Liver (tissue), 9 donors: ENCODE results near the gene MRPL44. TPM values are rescaled to one million over a fixed set of nuclear protein-coding genes. Genes with fewer than 3 reads are reported as not detected.

Experiments used
- DNase-seq: peaks from one replicate; pipeline ENCODE4 v3.0.0-alpha.2; 2017; ENCODE audit warnings: low spot score
- H3K27ac ChIP-seq, 2 donors: one replicate each; pipeline ENCODE4 v1.7.0; 2013; ENCODE audit warnings: inconsistent platforms in 2 of 2, low read length in 2 of 2, control low read depth in 1 of 2, low read depth in 1 of 2, mild to moderate bottlenecking in 1 of 2
- H3K27me3 ChIP-seq, 4 donors: one replicate each; pipeline versions ENCODE4 v1.6.1 to v1.7.0; 2013; ENCODE audit warnings: low read length in 3 of 4, inconsistent platforms in 1 of 4, mild to moderate bottlenecking in 1 of 4, moderate library complexity in 1 of 4; ENCODE audit not compliant: control insufficient read depth in 4 of 4, insufficient read depth in 4 of 4
- H3K36me3 ChIP-seq, 4 donors: one replicate each; pipeline versions ENCODE4 v1.6.1 to v1.7.0; 2013; ENCODE audit warnings: low read length in 3 of 4, mild to moderate bottlenecking in 3 of 4, low read depth in 1 of 4, moderate library complexity in 1 of 4; ENCODE audit not compliant: control insufficient read depth in 4 of 4, insufficient read depth in 3 of 4
- H3K4me1 ChIP-seq, 4 donors: one replicate each; pipeline versions ENCODE4 v1.6.1 to v1.7.0; 2013; ENCODE audit warnings: low read length in 3 of 4, mild to moderate bottlenecking in 3 of 4, moderate library complexity in 1 of 4; ENCODE audit not compliant: control insufficient read depth in 4 of 4, insufficient read depth in 4 of 4
- H3K4me3 ChIP-seq, 3 donors: one replicate each; pipeline versions ENCODE4 v1.6.1 to v1.7.0; 2013; ENCODE audit warnings: low read length in 3 of 3, control low read depth in 1 of 3, low read depth in 1 of 3, mild to moderate bottlenecking in 1 of 3
- H3K9ac ChIP-seq, 2 donors: one replicate each; pipeline ENCODE4 v1.7.0; 2013; ENCODE audit warnings: low read length in 2 of 2, mild to moderate bottlenecking in 2 of 2, moderate library complexity in 2 of 2, control low read depth in 1 of 2, low read depth in 1 of 2
- H3K9me3 ChIP-seq, 4 donors: one replicate each; pipeline versions ENCODE4 v1.6.1 to v1.7.0; 2013; ENCODE audit warnings: low read length in 3 of 4; ENCODE audit not compliant: control insufficient read depth in 4 of 4
- CTCF ChIP-seq: fragments of 150-350 bp; IDR thresholded peaks from 2 replicates; pipeline ENCODE4 v1.5.1; 2017; ENCODE audit warnings: improper control_type of control experiment, low read depth, low read length; ENCODE audit not compliant: missing input control
- EGR1 ChIP-seq, 2 donors: IDR thresholded peaks; 2 replicates each; pipeline ENCODE4 v1.6.1; 2016 to 2018; ENCODE audit warnings: antibody characterized with exemption in 2 of 2, low read depth in 2 of 2
- FOXA1 ChIP-seq: IDR thresholded peaks from 2 replicates; pipeline ENCODE4 v1.6.1; 2016; ENCODE audit warnings: antibody characterized with exemption
- FOXA2 ChIP-seq: IDR thresholded peaks from 2 replicates; pipeline ENCODE4 v1.6.1; 2016; ENCODE audit warnings: antibody characterized with exemption
- GABPA ChIP-seq, 2 donors: IDR thresholded peaks in 1 of 2; conservative IDR thresholded peaks in 1 of 2; 2 replicates each; pipeline ENCODE4 v1.6.1; 2016; ENCODE audit warnings: antibody characterized with exemption in 2 of 2, mild to moderate bottlenecking in 1 of 2, moderate library complexity in 1 of 2
- HNF4A ChIP-seq, 2 donors: conservative IDR thresholded peaks; 2 replicates each; pipeline ENCODE4 v1.6.1; 2016; ENCODE audit warnings: antibody characterized with exemption in 2 of 2, mild to moderate bottlenecking in 2 of 2
- HNF4G ChIP-seq: IDR thresholded peaks from 2 replicates; pipeline ENCODE4 v1.6.1; 2016; ENCODE audit warnings: antibody characterized with exemption
- JUND ChIP-seq, 2 donors: IDR thresholded peaks; 2 replicates each; pipeline ENCODE4 v1.6.1; 2016; ENCODE audit warnings: antibody characterized with exemption in 2 of 2
- MAX ChIP-seq: IDR thresholded peaks from 2 replicates; pipeline ENCODE4 v1.6.1; 2016; ENCODE audit warnings: antibody characterized with exemption
- NR2F2 ChIP-seq: IDR thresholded peaks from 2 replicates; pipeline ENCODE4 v1.6.1; 2016; ENCODE audit warnings: antibody characterized with exemption
- RAD21 ChIP-seq, 2 donors: IDR thresholded peaks; 2 replicates each; pipeline ENCODE4 v1.6.1; 2016; ENCODE audit warnings: antibody characterized with exemption in 2 of 2, mild to moderate bottlenecking in 2 of 2
- REST ChIP-seq: IDR thresholded peaks from 2 replicates; pipeline ENCODE4 v1.6.1; 2016; ENCODE audit warnings: antibody characterized with exemption, mild to moderate bottlenecking
- RXRA ChIP-seq, 2 donors: IDR thresholded peaks; 2 replicates each; pipeline ENCODE4 v1.6.1; 2017 to 2018; ENCODE audit warnings: antibody characterized with exemption in 2 of 2, mild to moderate bottlenecking in 1 of 2
- SP1 ChIP-seq: IDR thresholded peaks from 2 replicates; pipeline ENCODE4 v1.6.1; 2018; ENCODE audit warnings: antibody characterized with exemption, mild to moderate bottlenecking
- TAF1 ChIP-seq: conservative IDR thresholded peaks from 2 replicates; pipeline ENCODE4 v1.6.1; 2016; ENCODE audit warnings: antibody characterized with exemption, mild to moderate bottlenecking
- YY1 ChIP-seq: IDR thresholded peaks from 2 replicates; pipeline ENCODE4 v1.6.1; 2016; ENCODE audit warnings: antibody characterized with exemption, mild to moderate bottlenecking
- ZBTB33 ChIP-seq: IDR thresholded peaks from 2 replicates; pipeline ENCODE4 v1.6.1; 2016; ENCODE audit warnings: antibody characterized with exemption
- WGBS: extraction: QIAGEN DNeasy Blood & Tissue Kit; methylation state at CpG from one replicate; pipeline ENCODE4 v1.1.7; 2013; 5-methylcytosine and 5-hydroxymethylcytosine counted together
- polyA plus RNA-seq, 2 donors: library from polyadenylated mRNA; stranded (reverse) in 1 of 2; unstranded in 1 of 2; fragments of 200-250 nt in 1 of 2; fragments of >200 nt in 1 of 2; fragmentation: Nextera tagmentation in 1 of 2; extraction: Ambion mirVana in 1 of 2; gene quantifications; one replicate each; pipeline versions ENCODE4 v1.2.1 to v1.2.3, GENCODE V29; 2013 to 2015
- total RNA-seq, 2 donors: library from RNA; depleted of rRNA; stranded (reverse); fragments of >200 nt; gene quantifications; one replicate each; pipeline ENCODE4 v1.2.3, GENCODE V29; 2014
- TF ChIP-seq, protein P1 (sequence below): IDR thresholded peaks from 2 replicates; pipeline ENCODE4 v1.6.1; 2016; ENCODE audit warnings: antibody characterized with exemption
- donor health status: healthy.
- donor health status: healthy.
- donor health status: healthy.
- donor health status: healthy.
- donor health status: healthy.

Gene MRPL44
- total and polyA plus RNA-seq, 4 donors, result 19.0 to 27.8 (median 23.8) TPM

- TF ChIP-seq ZBTB33 (no peak), FOXA1 (no peak), HNF4A (conservative IDR thresholded peaks at IDR 0.05) (no peak), FOXA2 (no peak), RAD21 (IDR thresholded peaks at IDR 0.05) (no peak)
These were observed 11.5 kb upstream of the MRPL44 start (continued) for GRCh38 chr2:223945755-223946154.

DNA sequence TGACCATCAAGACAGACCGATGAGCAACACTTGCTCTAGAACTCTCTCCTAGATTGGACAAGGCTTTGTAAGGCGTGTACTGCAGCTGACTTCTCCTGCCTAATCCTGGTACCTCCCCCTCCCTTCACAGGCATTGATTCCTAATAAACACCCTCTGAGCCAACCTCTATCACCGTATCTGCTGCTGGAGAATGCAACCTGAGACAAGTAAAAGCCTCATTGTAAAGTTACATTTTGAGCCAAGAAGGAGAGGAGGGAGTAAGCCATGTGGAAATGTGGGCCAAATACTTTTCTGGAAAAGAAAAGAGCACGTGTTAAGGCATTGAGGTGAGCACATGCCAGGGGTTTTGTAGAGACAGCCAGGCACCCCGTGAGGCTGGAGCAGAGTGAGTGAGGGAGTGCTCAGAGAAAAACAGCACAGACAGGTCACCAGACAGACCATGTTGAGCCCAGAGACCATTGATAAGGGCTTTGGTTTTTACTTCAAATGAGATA is 9.5 kb upstream of the MRPL44 start:
- no peaks in the 10 kb centered on the region for H3K9me3 ChIP-seq
- H3K9ac ChIP-seq, result no peak overlapping the region
- peaks cover 0 to 14% (median 9%) of the 10 kb centered on the region in 4 donors for H3K4me1 ChIP-seq
- no peaks in the 10 kb centered on the region for H3K27me3 ChIP-seq
- DNase-seq, result no peak
- TF ChIP-seq MAX (no peak), FOXA1 (no peak), JUND (IDR thresholded peaks at IDR 0.05) (no peak), SP1 (no peak), HNF4A (conservative IDR thresholded peaks at IDR 0.05) (no peak), RAD21 (IDR thresholded peaks at IDR 0.05) (no peak), EGR1 (IDR thresholded peaks at IDR 0.05; ENCODE audit: low read depth in 2 of 2) (no peak), RXRA (IDR thresholded peaks at IDR 0.05) (no peak), GABPA (IDR thresholded peaks at IDR 0.05 in 1 of 2, conservative IDR thresholded peaks at IDR 0.05 in 1 of 2) (no peak), TAF1 (no peak), NR2F2 (no peak), YY1 (no peak), HNF4G (no peak), REST (no peak), CTCF (no peak), FOXA2 (no peak), ZBTB33 (no peak)
- TF ChIP-seq, protein P1, sequence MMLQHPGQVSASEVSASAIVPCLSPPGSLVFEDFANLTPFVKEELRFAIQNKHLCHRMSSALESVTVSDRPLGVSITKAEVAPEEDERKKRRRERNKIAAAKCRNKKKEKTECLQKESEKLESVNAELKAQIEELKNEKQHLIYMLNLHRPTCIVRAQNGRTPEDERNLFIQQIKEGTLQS, result no peak
- no peaks in the 10 kb centered on the region for H3K36me3 ChIP-seq
- H3K27ac ChIP-seq, result no peak overlapping the region
- 67% methylated on average over 5 of the region's 5 CpGs for WGBS
- H3K4me3 ChIP-seq, result no peak overlapping the region
